Keratinocyte (primary cell): Measurements from ENCODE around the gene ZBED4. TPM values are rescaled to one million over a fixed set of nuclear protein-coding genes. Genes with fewer than 3 reads are reported as not detected.
A peak's percentile ranks its signal among the peaks of the same experiment; 100 is the strongest.

Source experiments
- DNase-seq: peaks from one replicate; pipeline ENCODE4 v3.0.0-alpha.2; 2011; ENCODE audit warnings: low read depth, missing footprints, low spot score
- FAIRE-seq: peaks from 2 replicates; lab custom pipeline; 2011; peaks lifted over from hg19 to GRCh38; lab: Jason Lieb, UNC
- H2AFZ ChIP-seq: 2 replicates; pipeline ENCODE4 v1.6.0; 2012; ENCODE audit warnings: low read length, control low read depth, inconsistent platforms; ENCODE audit not compliant: control insufficient read depth
- H3K27ac ChIP-seq: 2 replicates; pipeline ENCODE4 v1.5.1; 2011; ENCODE audit warnings: low read length; ENCODE audit not compliant: control insufficient read depth, insufficient read depth
- H3K27me3 ChIP-seq: 3 replicates; pipeline ENCODE4 v1.6.0; 2011; ENCODE audit warnings: low read length; ENCODE audit not compliant: control insufficient read depth, insufficient read depth; ENCODE audit errors: extremely low read depth
- H3K36me3 ChIP-seq, 2 experiments: 2 replicates in 1 of 2; 3 replicates in 1 of 2; pipeline ENCODE4 v1.5.1; 2011; ENCODE audit warnings: low read length in 2 of 2, mild to moderate bottlenecking in 1 of 2; ENCODE audit not compliant: control insufficient read depth in 2 of 2, insufficient read depth in 2 of 2; ENCODE audit errors: extremely low read depth in 1 of 2
- H3K4me1 ChIP-seq: 3 replicates; pipeline ENCODE4 v1.5.1; 2011; ENCODE audit warnings: low read length; ENCODE audit not compliant: control insufficient read depth, insufficient read depth; ENCODE audit errors: extremely low read depth
- H3K4me2 ChIP-seq: 3 replicates; pipeline ENCODE4 v1.6.0; 2011; ENCODE audit warnings: low read depth, low read length; ENCODE audit not compliant: control insufficient read depth, insufficient read depth; ENCODE audit errors: extremely low read depth
- H3K4me3 ChIP-seq, 3 experiments: fragments of 200-600 bp in 1 of 3; sonication (generic) in 1 of 3; 2 replicates in 2 of 3; 3 replicates in 1 of 3; pipeline ENCODE4 v1.5.1; 2011 to 2016; ENCODE audit warnings: low read length in 3 of 3, mild to moderate bottlenecking in 3 of 3, control low read depth in 2 of 3, inconsistent platforms in 1 of 3, low read depth in 1 of 3, mixed read lengths in 1 of 3, mixed run types in 1 of 3, moderate library complexity in 1 of 3; ENCODE audit not compliant: control insufficient read depth in 2 of 3, insufficient read depth in 2 of 3; ENCODE audit errors: extremely low read depth in 1 of 3
- H3K79me2 ChIP-seq: 2 replicates; pipeline ENCODE4 v1.6.0; 2012; ENCODE audit warnings: low read length; ENCODE audit not compliant: control insufficient read depth, insufficient read depth
- H3K9ac ChIP-seq: 3 replicates; pipeline ENCODE4 v1.6.0; 2011; ENCODE audit warnings: low read length; ENCODE audit not compliant: control insufficient read depth, insufficient read depth; ENCODE audit errors: extremely low read depth
- H3K9me1 ChIP-seq: 3 replicates; pipeline ENCODE4 v1.6.0; 2011; ENCODE audit warnings: low read length; ENCODE audit not compliant: control insufficient read depth, insufficient read depth; ENCODE audit errors: extremely low read depth
- H3K9me3 ChIP-seq: 2 replicates; pipeline ENCODE4 v1.5.1; 2012; ENCODE audit warnings: low read depth, low read length; ENCODE audit not compliant: control insufficient read depth
- H4K20me1 ChIP-seq: 3 replicates; pipeline ENCODE4 v1.6.0; 2011; ENCODE audit warnings: low read length; ENCODE audit not compliant: control insufficient read depth, insufficient read depth; ENCODE audit errors: extremely low read depth
- CTCF ChIP-seq, 3 experiments: IDR thresholded peaks in 1 of 3; conservative IDR thresholded peaks in 1 of 3; optimal IDR thresholded peaks in 1 of 3; 2 replicates in 2 of 3; 3 replicates in 1 of 3; pipeline versions ENCODE3 to v1.5.1; 2011; ENCODE audit warnings: low read length in 3 of 3, mild to moderate bottlenecking in 3 of 3, moderate library complexity in 2 of 3, control low read depth in 1 of 3, inconsistent platforms in 1 of 3; ENCODE audit not compliant: insufficient read depth in 2 of 3; ENCODE audit errors: extremely low read depth in 1 of 3
- EZH2 ChIP-seq: IDR thresholded peaks from one replicate; pipeline ENCODE4 v1.6.1; 2012; ENCODE audit warnings: inconsistent platforms, mild to moderate bottlenecking, low read length, moderate library complexity
- dilution Hi-C: fragments of 300-500 bp; cut with MboI; formaldehyde crosslinking; loops from one replicate; pipeline ENCODE4 v1.7.0; 2020; ENCODE audit warnings: low sequenced_read_pairs; ENCODE audit not compliant: extremely low pct_ligation_motif_present
- polyA plus RNA-seq, 5 experiments: library from polyadenylated mRNA; depleted of rRNA in 3 of 5; stranded (reverse) in 3 of 5; stranded (forward) in 1 of 5; unstranded in 1 of 5; fragments of >200 nt; gene quantifications; 1 replicate in 1 of 5; 2 replicates in 3 of 5; 3 replicates in 1 of 5; pipeline versions ENCODE4 v1.2.1 to v1.2.3, GENCODE V29; 2011 to 2012; ENCODE audit warnings: missing spikeins in 2 of 5, low read depth in 1 of 5, low replicate concordance in 1 of 5

ZBED4 gene
- polyA plus RNA-seq, 1 donor (not counting 4 experiments of a cell fraction or from before 2014, with no cell fraction given): 7.1 TPM

GRCh38 chr22:49918911-49919881 is 65.6 kb downstream of the ZBED4 start:
- H3K27me3 ChIP-seq: no peaks in the 10 kb centered on the region
- H2AFZ ChIP-seq: peak overlapping the region; percentile 40
- no peaks in the 10 kb centered on the region for H4K20me1 ChIP-seq
- peak overlapping the region; percentile 72 to 87 (median 83) for H3K4me3 ChIP-seq
- TF ChIP-seq CTCF (optimal IDR thresholded peaks at IDR 0.05 in 1 of 3, IDR thresholded peaks at IDR 0.05 in 1 of 3, conservative IDR thresholded peaks at IDR 0.05 in 1 of 3; ENCODE audit: extremely low read depth in 1 of 3, insufficient read depth in 2 of 3, low read length in 3 of 3) (no peak), EZH2 (no peak)
- peak overlapping the region; percentile 36 for H3K27ac ChIP-seq
- peak overlapping the region; percentile 84 for H3K4me2 ChIP-seq
- H3K9me1 ChIP-seq: no peaks in the 10 kb centered on the region
- H3K79me2 ChIP-seq: peaks cover 12% of the 10 kb centered on the region
- peaks cover 12 to 13% of the 10 kb centered on the region in 2 experiments for H3K36me3 ChIP-seq
- H3K4me1 ChIP-seq: peaks cover 10% of the 10 kb centered on the region
- FAIRE-seq (no peak), DNase-seq (no peak)
- dilution Hi-C loops: no loop called here
- H3K9me3 ChIP-seq: no peaks in the 10 kb centered on the region
- peak overlapping the region; percentile 71 for H3K9ac ChIP-seq

GRCh38 chr22:49920859-49921258 is 67.2 kb downstream of the ZBED4 start:
- Histone ChIP-seq H3K79me2 (peaks cover 12% of the 10 kb centered on the region), H3K9ac (no peak overlapping the region), H3K4me3 (no peak overlapping the region), H2AFZ (no peak overlapping the region), H3K4me1 (peaks cover 10% of the 10 kb centered on the region), H3K27ac (no peak overlapping the region), H4K20me1 (no peaks in the 10 kb centered on the region), H3K9me3 (no peaks in the 10 kb centered on the region), H3K27me3 (no peaks in the 10 kb centered on the region), H3K4me2 (no peak overlapping the region), H3K36me3 (peaks cover 13 to 16% of the 10 kb centered on the region in 2 experiments), H3K9me1 (no peaks in the 10 kb centered on the region)
- FAIRE-seq: no peak
- no peak for TF ChIP-seq EZH2
- no peak for TF ChIP-seq CTCF (optimal IDR thresholded peaks at IDR 0.05 in 1 of 3, IDR thresholded peaks at IDR 0.05 in 1 of 3, conservative IDR thresholded peaks at IDR 0.05 in 1 of 3; ENCODE audit: extremely low read depth in 1 of 3, insufficient read depth in 2 of 3, low read length in 3 of 3)
- no peak for DNase-seq
- dilution Hi-C loops: no loop called here
